AG04449 (cell line): ENCODE measurements around the gene CCNL1.
"Not testable (repeated sequence)": the region's sequence is repeated elsewhere in the genome, so short reads cannot be mapped to it uniquely, and the experiment has no call there.

Experiments used
- CTCF ChIA-PET: fragments of 350-600 bp; formaldehyde crosslinking; extraction: SDS; loops from one replicate; lab custom pipeline; 2021; ENCODE audit warnings: antibody characterized with exemption; lab: Yijun Ruan, JAX
- POLR2A ChIA-PET: fragments of 400-600, 350-600 bp; formaldehyde crosslinking; extraction: SDS; loops from one replicate; lab custom pipeline; 2020; ENCODE audit warnings: antibody characterized with exemption, inconsistent platforms; lab: Yijun Ruan, JAX
- DNase-seq: peaks from one replicate; pipeline ENCODE4 v3.0.0-alpha.2; 2010; ENCODE audit warnings: low read depth, low spot score
- H3K4me3 ChIP-seq: 2 replicates; pipeline ENCODE4 v1.5.1; 2011; ENCODE audit warnings: low read depth, mild to moderate bottlenecking, control low read depth, low read length
- TF ChIP-seq, protein P1 (sequence below): IDR thresholded peaks from one replicate; pipeline ENCODE4 v1.5.1; 2011; ENCODE audit warnings: mild to moderate bottlenecking, moderate library complexity, low read length, control low read depth, inconsistent platforms; ENCODE audit not compliant: insufficient read depth; ENCODE audit errors: missing control alignments

CCNL1 gene

GRCh38 chr3:157170861-157171260 lies 10.9 kb upstream of the CCNL1 start:
- H3K4me3 ChIP-seq: no peak overlapping the region
- no peak for DNase-seq
- CTCF ChIA-PET: interaction anchor here (1.0 to 2.3 kb wide), 3 partner anchors 8 to 322 kb away, joined by 3 to 14 read pairs (median 6); partner anchors contain the start of gene CCNL1
- TF ChIP-seq, protein P1, sequence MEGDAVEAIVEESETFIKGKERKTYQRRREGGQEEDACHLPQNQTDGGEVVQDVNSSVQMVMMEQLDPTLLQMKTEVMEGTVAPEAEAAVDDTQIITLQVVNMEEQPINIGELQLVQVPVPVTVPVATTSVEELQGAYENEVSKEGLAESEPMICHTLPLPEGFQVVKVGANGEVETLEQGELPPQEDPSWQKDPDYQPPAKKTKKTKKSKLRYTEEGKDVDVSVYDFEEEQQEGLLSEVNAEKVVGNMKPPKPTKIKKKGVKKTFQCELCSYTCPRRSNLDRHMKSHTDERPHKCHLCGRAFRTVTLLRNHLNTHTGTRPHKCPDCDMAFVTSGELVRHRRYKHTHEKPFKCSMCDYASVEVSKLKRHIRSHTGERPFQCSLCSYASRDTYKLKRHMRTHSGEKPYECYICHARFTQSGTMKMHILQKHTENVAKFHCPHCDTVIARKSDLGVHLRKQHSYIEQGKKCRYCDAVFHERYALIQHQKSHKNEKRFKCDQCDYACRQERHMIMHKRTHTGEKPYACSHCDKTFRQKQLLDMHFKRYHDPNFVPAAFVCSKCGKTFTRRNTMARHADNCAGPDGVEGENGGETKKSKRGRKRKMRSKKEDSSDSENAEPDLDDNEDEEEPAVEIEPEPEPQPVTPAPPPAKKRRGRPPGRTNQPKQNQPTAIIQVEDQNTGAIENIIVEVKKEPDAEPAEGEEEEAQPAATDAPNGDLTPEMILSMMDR: no peak
- POLR2A ChIA-PET: interaction anchor here (1.3 kb wide), 1 partner anchor 10 kb away, joined by 11 read pairs; the partner anchor contains the start of gene CCNL1

DNA sequence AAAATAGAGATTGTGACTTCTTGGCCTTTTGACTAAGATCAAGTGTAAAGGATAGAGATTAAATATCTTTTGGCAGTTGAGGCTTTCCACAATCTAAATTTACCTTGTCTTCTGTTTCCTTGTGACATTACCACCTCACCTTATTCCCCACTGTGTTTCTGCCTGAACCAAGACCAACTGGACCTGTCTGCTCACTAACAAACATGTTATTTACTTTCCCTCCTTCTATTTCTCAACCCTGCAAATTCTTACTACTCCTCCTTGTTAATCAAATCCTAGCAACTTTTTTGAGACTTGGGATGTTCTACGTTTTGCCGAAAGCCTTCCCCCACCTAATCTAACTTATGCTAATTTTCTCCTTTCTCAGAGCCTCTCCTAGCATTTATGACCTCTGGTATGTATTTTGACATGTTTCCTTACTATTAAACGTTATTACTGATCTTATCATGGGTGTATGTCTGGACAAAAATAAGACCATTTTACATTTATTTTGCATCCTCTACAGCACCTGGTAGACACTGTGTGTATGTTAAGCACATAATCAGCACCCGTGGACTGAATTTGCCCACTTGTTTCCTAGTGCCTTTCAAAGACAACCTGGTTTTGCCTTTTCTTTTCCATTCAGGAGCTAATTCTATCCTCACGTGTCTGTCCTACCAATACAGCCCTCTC lies 7.6 kb upstream of the CCNL1 start:
- H3K4me3 ChIP-seq: no peak overlapping the region
- TF ChIP-seq, protein P1: no peak
- CTCF ChIA-PET: no interaction called here
- no peak for DNase-seq
- POLR2A ChIA-PET: interaction anchor here (1.7 kb wide), 1 partner anchor 7 kb away, joined by 6 read pairs; the partner anchor contains the start of gene CCNL1

DNA sequence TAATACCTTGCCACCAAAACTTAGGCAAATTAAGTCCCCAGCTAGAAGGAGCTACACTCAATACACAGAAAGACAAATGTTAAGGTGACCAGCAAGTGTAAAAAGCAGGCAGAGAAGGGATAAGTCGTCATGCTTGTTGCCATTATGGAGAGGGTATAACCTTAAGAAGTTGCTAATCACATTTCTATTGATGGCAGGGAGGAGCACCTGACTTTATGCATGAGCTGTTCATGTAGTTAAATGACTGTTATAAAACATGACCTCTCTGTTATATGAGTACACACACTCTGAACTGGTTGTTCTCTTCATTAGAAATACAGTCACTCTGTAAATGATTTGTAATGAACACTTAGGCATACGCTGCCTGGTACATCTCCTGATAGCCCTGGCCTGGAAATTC lies 6.6 kb upstream of the CCNL1 start:
- no peak for DNase-seq
- ChIA-PET CTCF (no interaction called here), POLR2A (no interaction called here)
- TF ChIP-seq, protein P1: no peak
- H3K4me3 ChIP-seq: no peak overlapping the region

DNA sequence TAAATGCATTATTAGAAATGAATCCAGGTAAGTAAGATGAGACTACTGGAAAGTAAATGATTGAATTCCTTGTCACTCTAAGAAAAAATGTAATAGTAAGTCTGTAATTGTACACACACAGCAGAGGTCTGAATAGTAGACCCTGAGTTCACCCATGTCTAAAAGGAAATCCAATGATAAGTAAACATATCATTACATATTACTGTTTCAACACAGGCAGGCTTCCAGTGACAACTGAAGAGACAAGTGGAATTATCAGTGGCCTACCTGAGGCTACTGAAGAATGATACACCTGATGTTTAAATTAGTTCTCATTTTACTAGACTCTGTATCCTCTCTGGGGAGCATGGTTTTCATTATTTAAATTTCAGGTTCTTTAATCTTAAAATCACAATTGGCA lies 6.2 kb upstream of the CCNL1 start:
- DNase-seq: no peak
- ChIA-PET POLR2A (no interaction called here), CTCF (no interaction called here)
- H3K4me3 ChIP-seq: no peak overlapping the region
- TF ChIP-seq, protein P1: no peak

DNA sequence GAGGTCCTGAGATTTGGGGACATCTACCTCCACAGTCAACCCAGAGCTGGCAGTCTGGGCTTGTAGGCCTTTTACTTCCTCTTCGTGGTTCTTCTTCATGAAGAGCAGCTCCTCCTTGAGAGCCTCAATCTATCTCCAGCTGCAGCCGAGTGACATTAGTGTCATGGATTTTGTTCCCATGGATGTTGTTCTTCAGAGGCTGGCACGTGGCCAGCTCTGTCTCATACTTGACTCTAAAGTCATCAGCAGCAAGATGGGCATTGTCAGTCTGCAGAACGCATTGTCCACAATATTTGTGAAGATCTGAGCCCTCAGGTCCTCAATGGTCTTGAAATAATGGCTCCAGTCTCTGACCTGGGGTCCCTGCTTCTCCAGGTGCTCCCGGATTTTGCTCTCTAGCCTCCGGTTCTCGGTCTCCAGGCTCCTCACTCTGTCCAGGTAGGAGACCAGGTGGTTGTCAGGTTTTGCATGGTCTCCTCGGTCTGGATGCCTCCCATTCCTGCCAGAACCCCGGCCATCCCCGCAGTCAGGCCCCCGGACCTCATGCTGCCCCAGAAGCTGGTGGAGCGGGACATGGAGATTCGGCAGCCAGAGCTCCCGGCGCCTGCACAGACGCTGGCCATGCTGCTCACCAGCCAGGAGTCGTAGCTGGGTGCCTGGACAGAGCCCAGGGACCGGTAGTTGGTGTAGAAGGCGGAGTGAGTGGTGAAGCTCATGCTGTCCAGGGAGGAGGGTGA lies 3.4 kb upstream of the CCNL1 start:
- no peak overlapping the region for H3K4me3 ChIP-seq
- no peak for DNase-seq
- ChIA-PET CTCF (interaction anchor here (0.8 to 3.4 kb wide), 7 partner anchors 8 to 368 kb away, joined by 3 to 25 read pairs (median 4); no protein-coding TSS in a partner anchor), POLR2A (interaction anchor here (6.4 kb wide), 1 partner anchor 12 kb away, joined by 177 read pairs; no protein-coding TSS in a partner anchor)
- TF ChIP-seq, protein P1: no peak

DNA sequence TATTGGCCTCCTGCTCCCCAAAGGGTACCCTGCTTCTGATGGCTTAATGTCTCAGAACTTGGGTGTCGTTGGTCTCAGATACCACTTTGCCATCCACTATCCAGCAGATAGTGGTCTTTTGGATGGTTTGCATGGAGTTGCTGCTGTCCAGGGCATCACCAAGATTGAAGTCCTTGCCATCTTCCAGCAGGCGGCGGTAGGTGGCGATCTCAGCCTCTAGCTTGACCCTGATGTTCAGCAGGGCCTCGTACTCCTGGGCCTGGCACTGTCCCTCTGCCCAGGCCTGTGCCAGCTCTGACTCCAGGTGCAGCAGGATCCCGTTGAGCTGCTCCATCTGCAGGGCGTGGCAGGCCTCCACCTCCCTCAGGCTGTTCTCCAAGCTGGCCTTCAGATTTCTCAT lies 2.7 kb upstream of the CCNL1 start:
- ChIA-PET CTCF (interaction anchor here (1.0 to 3.4 kb wide), 6 partner anchors 9 to 369 kb away, joined by 3 to 25 read pairs (median 5); no protein-coding TSS in a partner anchor), POLR2A (interaction anchor here (6.4 kb wide), 1 partner anchor 12 kb away, joined by 177 read pairs; no protein-coding TSS in a partner anchor)
- DNase-seq, H3K4me3 ChIP-seq: not testable (repeated sequence)
